Measurements from ENCODE around the gene GBE1. TPM values are rescaled to one million over a fixed set of nuclear protein-coding genes. Genes with fewer than 3 reads are reported as not detected.

Gene GBE1
- total RNA-seq, 1 experiment from 2014 or later = 35.1 TPM

DNA sequence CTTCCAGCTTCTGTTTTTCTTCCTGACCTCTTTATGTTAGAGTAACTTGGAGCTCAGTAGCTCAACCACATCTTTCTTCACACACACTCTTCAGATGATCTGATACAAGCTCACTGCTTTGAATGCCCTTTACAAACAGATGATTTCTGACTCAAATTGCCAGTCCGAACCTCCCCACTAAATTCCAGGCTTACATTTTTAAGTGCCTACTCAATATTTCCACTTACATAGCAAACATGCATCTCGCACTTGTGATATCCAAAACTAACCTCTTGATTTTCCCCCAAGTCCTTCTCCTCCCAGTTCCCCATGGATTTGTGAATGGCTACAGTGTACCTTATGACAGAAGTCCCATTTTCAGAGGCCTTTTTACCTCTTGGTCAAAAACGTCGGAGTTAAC lies 139.1 kb downstream of the GBE1 start:
- DNase-seq (ENCODE audit: low read depth) = no peak

DNA sequence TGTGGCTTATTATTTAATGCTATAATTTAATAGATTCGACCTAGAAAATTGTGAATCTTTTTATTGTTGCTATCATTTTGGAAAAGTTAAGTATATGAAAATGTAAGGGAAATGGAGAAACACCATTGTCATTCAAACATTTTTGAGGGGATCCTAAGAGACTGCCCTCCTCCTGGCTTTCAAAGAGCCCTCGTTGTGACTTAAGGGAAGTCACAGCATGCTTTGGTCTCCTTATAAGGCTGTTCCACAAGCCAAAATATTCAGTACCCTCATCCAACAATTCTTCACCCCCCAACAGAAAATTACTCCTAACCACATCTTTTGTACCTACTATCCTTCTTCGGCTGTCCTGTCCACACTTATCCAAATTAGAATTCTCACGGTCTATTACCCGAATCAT lies 140.2 kb downstream of the GBE1 start:
- DNase-seq (ENCODE audit: low read depth) = no peak

DNA sequence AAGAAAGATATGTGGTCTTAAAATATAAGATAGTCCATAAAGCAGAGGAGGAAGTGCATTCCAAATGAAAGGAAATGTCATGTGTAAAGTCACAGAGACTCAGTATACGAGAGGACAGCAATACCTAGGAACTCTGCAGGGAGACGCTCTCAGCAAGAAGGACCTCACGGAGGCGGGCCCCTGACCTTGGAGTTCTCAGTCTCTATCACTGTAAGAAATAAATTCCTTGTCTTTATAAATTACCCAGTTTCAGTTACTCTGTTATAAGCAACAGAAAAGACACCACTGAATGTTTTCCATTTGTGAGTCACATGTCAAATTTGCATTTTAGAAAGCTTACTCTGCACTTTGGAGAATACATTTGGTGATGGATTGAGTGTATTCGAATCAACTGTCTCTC lies 140.6 kb downstream of the GBE1 start:
- DNase-seq (ENCODE audit: low read depth) = no peak

DNA sequence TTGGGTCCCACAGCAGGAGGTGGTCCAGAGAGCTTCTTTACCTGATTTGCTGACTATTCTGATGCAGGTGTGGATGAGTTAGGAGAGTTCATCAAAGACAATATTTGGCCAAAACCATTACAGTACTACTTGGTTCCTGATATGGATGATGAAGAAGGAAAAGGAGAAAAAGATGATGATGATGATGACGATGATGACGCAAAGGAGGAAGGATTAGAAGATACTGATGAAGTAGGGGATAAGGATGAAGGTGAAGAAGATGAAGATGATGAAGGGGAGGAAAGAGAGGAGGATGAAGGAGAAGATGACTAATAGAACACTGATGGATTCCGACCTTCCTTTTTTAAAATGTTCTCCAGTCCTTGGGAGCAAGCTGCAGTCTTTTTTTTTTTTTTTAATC lies 148.7 kb downstream of the GBE1 start:
- no peak for DNase-seq (ENCODE audit: low read depth)

DNA sequence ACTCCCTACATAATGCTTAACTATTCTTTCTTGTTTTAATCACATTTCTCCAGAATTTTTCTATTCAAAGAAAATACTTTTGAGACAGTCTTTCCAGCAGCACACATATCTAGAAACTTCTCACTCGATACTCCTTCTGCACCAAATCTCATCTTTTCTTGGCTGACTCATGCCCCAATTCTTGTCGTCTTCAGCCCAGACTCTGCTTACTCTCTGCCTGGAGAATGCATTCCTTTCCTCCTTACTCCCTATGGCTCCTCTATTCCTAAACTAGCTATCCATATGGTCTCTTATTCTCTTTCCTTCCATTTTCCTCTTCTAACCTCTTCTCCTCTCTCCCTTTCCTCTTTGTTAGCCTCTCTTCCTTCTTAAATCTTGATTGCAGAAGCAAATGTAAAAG lies 158.7 kb downstream of the GBE1 start:
- no peak for DNase-seq (ENCODE audit: low read depth)

DNA sequence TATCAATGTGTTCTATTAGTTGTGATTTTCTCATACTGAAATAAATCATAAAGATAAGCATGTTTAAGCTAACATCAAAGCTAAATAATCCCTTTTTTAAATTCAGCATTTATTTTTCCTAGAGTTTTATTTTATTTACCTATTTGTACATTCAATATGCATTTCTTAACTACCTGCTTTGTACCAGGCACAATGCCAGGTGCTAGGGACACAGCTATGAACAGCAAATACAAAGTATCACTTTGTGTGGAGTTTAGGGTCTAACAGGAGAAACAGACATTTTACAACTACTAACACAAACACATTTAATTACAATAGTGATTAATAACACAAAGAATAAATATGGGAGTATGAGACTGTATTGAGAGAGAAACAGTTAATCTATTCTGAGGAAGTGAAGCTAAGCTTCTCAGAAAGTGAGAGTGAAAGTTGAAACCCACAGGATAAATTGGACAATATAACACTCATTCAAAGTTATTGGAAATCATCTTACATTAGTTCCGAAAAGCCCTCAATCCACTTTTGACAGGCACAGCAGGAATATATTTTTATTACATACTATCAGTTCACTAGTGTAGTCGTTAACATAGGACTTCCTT lies 159.6 kb downstream of the GBE1 start:
- no peak for DNase-seq (ENCODE audit: low read depth)

DNA sequence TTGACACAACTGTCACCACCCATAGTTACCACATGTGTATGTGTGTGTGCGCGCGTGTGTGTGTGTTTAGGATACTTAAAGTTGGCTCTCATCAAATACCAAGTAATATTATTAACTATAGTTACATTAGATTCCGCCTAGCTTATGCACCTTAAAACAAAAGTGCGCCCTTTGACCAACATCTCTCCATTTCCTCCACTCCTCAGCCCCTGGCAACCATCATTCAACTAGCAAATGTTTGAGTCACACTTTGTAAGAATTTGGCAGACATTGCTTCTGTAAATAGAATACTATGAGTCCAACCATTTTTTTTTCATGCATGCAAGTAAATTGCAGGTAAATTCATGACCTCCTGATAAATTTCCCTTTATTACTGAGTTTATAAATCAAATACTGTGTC lies 169.3 kb downstream of the GBE1 start:
- no peak for DNase-seq (ENCODE audit: low read depth)

DNA sequence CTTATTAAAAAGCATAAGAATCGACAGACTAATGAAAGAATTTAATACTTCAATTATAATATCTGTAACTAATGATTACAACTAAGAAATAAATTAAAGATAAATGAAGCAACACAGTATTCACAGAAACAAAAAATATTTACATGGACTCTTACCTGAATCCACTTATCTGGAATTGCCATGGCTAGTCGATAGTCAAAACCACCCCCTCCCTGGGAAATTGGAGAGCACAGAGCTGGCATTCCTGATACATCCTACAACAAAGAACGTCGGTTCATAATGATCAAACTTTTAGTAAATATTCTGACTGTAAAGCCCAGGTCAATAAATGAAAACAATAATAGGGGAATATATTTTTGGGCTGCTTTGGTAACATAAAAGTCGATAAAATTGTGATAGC lies 175.5 kb downstream of the GBE1 start:
- DNase-seq (ENCODE audit: low read depth) = no peak

DNA sequence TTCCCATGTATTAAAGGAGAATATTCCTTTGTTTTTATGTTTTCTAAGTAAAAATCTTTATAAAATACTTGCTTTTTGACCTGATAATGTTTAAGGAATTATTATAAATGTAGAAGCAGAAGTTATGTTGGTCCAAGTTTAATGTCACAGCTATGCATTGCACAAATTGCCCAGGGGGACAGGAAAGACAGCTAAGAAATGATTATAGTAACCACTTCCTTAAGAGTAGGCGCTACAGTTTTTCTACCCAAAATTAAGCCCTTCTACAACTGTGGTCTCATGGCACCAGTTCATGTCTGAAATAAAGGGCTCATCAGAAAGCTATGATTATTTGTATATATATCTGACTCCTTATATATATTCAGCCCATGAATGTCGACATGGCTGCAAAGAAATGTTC lies 176.4 kb downstream of the GBE1 start:
- no peak for DNase-seq (ENCODE audit: low read depth)

DNA sequence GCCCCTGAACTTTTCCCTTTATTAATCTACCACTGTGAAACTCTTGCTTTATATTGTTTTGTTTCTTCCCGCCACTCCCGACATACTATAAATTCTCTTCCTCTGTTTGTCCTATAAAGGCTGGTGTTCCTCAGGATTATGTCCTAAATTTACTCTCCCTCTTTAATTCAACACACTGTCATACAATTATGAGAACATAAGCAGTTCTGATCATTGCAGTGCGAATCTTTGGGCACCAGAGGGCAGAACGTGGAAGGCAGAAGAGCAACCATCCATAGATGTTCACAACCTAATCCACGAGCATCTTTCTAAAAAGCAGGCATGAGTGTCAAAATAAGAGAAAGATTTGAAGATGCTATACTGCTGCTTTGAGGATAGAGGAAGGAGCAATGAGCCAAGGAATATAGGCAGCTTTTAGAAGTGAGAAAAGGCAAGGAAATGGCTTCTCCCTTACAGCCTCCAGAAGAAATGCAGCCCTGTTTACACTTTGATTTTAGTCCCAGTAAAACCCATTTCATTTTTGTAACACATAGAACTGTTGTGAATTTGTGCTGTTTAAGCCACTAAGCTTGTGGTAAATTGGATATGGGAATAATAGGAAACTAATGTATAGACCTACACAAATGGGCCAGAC lies 179.4 kb downstream of the GBE1 start:
- DNase-seq (ENCODE audit: low read depth) = peak; percentile 31

DNA sequence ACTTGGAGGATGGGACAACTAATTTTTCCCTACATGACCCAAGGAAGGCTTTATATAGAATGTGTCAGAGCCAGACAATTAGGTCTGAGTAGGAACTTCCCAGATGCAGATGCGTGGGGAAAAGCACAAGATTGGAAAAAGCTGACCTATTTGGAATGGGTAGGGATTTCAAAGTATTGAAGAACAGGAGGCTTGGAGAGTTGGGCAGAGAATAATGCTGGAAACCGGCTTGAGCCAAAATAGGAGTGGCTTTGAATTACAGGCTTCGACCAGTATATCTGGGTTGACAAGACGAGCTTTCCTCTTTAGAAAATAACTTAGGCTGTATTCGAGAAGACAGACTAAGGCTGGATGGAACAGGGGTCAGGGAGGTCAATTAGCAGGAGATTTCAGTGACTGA lies 181.1 kb downstream of the GBE1 start:
- DNase-seq (ENCODE audit: low read depth) = no peak

DNA sequence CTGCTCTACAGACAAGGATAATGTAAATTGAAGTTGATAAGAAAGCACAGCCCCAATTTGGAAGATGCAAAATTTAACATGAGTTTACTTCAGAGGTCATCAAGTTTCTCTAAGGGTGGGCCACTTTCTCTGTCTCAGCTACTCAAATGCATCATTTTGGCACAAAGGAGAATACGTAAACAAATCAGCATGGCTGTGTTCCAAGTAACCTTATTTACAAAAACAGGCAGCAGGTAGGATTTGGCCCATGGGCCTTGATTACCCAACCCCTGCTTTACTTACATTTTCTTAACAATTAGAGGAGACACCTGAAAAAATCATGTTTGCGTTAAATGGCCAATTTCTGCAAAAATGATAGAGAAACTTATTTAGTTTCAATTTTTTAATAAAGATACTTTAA lies 181.7 kb downstream of the GBE1 start:
- DNase-seq (ENCODE audit: low read depth) = no peak

DNA sequence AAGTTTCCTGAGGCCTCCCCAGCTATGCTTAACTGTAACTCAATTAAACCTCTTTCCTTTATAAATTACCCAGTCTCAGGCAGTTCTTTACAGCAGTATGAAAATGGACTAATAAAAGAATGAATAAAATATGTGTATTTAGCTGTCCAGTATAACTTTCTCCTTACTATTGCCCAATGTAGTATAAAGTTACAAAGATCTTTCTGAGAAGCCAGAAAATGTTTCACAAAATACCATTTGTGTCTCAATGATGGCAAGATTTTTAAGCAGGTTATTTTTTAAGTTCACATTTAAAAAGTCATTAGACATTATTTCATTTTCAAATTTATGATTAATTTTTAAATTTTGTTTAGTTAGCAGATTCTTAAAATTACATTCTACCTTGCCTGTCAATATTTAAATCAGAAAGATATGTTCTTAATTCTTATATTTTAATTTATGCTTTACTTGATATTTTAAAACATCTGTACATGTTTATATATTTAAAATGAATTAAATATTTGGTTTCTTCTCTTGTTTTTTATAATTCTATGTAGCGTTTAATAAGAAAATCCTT lies 189.2 kb downstream of the GBE1 start:
- no peak for DNase-seq (ENCODE audit: low read depth)

DNA sequence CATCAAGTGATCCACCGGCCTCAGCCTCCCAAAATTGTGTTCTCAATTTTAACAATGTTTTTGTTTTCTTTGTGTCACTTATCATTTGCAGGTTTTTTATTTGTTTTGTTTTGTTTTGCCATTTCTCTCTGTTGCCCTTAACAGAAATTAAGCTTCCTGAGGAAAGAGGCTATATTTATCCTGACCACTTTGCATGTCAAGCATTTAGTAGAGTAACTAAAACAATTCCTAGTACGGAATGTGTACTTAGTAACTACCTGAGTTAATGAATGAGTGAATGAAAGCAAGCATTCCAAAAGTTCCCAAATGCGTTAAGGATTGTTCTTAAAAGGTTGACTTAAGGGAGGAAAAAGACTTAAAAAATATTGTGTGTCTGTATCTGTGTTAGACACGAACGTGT lies 193.1 kb downstream of the GBE1 start:
- no peak for DNase-seq (ENCODE audit: low read depth)

DNA sequence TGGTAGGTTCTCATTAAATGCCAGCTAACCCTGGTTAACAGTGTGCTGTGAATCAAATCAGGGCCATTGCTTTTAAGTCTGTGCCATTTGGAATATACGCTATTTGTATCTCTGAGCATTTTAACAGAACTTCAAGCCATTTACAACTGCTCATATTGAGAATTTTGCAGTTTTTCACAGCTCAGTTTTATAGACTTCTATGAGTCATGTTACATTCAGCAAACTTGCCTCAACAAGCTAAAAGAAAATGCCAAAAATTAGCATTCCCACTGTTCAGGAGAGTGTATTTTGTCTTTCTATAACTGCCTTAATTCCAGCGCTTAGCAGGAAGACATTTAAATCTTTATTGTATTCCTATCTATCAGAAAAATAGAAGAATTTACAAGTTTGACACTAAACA lies 196.4 kb downstream of the GBE1 start:
- DNase-seq (ENCODE audit: low read depth) = no peak

DNA sequence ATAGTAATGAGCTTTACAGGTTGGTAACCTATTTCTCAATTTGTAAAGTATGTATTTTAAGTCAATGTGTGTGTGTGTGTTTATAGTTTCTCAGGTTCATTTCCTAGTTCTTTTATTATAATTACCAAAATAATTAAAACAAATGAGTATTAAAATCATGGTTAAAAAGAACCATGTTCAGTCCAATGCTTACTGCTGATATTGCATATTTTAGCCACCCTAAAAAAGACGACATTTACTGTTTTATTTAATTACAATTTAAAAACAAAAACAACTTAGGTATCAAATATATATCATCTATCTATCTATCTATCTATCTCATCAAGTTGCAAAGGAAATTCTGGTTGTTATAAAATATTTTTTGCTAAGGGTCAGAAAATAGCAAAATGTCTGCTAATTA lies 203.3 kb downstream of the GBE1 start:
- DNase-seq (ENCODE audit: low read depth) = no peak

DNA sequence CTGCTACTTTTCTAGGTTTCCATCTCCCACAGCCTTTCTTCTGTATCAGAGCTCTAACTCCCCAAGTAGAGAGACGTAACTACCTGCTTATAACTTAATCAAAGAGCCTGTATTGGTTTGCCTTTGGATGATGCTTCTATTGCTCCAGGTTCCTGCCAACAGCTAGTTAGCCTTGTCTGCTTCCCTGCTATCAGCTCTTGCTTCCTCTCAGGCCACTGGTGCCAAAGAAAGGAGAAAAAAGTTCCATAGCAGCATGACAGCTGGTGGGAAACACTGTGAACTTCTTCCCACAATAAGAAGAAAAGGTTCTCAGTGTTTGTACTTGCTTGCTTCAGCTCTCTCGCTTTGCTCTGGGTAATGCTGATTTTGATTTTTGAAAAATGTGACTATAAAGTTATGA lies 206.6 kb downstream of the GBE1 start:
- no peak for DNase-seq (ENCODE audit: low read depth)

DNA sequence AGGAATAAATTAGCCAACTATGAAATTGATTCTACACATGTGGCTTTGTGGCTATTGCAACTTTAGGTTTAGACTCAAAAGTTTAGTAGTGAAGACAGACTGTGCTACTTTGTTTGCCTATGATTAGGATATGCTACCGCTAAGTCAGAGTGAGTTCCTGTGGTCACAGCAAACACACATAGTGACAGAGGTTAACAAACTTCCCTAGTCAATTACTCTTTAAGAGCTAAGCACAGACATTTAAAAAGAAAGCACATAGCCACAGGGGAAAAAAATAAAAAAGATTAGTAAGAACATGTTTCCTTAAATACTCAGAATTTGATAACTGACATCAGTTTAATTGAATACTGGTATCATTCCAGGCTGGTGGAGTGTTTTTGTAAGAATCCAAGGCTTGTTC lies 207.1 kb downstream of the GBE1 start:
- no peak for DNase-seq (ENCODE audit: low read depth)

DNA sequence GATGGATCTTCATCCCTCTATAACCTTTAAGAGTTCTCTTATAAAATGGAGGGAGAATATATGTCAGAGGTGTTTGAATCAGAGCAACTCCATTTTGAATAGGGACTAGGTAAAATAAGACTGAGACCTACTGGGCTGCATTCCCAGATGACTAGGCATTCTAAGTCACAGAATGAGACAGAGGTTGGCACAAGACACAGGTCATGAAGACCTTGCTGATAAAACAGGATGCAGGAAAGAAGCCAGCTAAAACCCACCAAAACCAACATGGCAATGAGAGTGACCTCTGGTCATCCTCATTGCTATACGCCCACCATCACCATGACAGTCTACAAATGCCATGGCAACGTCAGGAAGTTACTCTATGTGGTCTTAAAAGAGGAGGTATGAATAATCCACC lies 211.0 kb downstream of the GBE1 start:
- peak; percentile 80 for DNase-seq (ENCODE audit: low read depth)

DNA sequence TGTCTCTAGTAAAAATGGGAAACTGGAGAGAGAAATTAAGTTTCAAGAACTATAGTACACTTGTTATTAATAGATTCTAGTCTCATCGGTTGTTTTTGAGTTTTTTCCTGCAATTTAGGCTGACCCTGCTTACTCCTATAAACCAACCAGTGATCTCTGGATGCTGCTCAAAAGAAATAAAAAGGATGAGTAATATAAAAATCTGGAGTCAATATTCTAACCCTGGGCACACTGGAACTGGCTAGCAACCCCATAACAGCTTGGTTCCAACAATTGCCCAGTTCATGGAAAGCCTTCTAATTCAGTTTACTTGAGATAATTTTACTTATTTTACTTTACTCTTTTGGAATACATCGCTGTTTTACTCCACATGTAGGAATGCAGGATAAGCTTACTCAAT lies 211.6 kb downstream of the GBE1 start:
- DNase-seq (ENCODE audit: low read depth) = no peak

DNA sequence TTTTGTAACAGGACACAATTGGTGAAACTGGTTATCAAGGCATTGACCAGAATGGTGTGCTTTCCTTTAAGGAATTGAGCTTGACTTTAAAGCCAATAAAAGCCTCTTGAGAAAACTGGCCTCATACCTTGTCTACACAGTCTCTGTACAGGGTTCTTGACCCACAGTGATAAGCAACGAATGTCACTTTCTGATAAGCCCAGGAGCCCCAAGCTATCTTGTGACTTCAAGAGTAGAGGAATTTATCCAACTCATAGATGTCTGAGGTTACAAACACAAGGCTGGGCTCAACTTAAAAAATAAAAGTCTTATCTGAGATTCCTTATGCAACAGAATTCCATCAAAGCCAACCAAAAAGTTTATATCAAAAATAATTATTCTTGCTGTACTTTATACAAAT lies 212.1 kb downstream of the GBE1 start:
- no peak for DNase-seq (ENCODE audit: low read depth)

DNA sequence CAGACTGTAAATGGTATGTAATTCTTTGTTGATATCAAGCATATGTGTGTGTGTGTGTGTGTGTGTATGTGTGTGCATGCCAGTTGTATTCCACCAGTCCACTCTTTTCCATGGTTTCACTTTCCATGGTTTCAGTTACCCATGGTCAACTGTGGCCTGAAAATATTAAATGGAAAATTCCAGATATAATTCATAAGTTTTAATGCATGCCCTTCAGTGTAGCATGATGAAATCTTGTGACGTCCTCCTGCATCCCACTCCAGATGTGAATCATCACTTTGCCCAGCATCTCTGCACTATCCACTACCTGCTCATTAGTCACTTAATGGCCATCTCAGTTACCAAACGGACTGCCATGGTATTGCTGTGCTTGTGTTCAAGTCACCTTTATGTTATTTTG lies 215.9 kb downstream of the GBE1 start:
- DNase-seq (ENCODE audit: low read depth) = peak; percentile 20

DNA sequence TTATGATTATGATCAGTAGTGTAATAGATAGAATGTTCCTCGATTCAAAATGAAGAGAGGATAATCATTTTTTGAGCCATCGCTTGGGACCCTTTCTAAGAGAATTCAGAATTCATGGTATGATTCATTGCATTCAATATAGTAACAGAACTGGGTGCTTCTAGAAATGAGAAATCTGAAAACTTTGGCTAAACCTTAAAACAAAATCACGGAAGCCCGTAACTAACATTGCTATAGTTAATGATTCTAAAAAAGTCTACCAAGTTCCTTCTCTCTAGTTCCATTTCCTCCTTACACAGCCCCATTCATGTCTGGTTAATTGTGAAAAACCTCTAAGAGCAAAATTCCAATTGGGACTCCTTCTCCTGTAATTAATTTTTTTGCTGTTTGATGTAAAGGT lies 217.1 kb downstream of the GBE1 start:
- DNase-seq (ENCODE audit: low read depth) = no peak

DNA sequence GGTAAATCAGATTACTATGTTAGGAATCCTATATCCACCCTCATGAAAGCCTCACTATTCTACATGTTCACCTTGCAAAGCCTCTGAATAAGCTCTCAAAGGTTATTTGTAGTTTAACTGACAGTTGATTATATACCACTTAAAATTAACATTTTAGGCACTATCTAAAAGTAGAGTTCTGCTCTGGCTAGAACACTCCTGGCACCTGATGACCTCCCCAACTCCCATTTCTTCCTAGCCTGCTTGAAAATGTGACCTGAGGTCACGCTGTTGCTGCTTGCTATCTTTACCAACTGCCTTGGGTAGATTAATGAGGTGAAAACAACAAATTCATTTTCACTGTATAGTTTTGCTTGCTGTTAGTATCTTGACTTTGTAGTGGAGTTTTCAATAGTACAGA lies 220.7 kb downstream of the GBE1 start:
- DNase-seq (ENCODE audit: low read depth) = no peak
